Activated naive CD4-positive, alpha-beta T cell treated with anti-CD3 and anti-CD28 coated beads, Interleukin-2, amount 50 U/mL, for 24 hours (primary cell): Measurements from ENCODE around the gene NCKAP5.

Experiments used
- H3K27ac Mint-ChIP-seq: one replicate; pipeline ENCODE4 v1.8.0; 2021; ENCODE audit warnings: mild to moderate bottlenecking, mixed read lengths
- H3K27me3 Mint-ChIP-seq: one replicate; pipeline ENCODE4 v1.8.0; 2021; ENCODE audit warnings: mixed read lengths
- H3K36me3 Mint-ChIP-seq: one replicate; pipeline ENCODE4 v1.8.0; 2021; ENCODE audit warnings: mixed read lengths
- H3K4me1 Mint-ChIP-seq: one replicate; pipeline ENCODE4 v1.8.0; 2021; ENCODE audit warnings: mixed read lengths
- H3K4me3 Mint-ChIP-seq: one replicate; pipeline ENCODE4 v1.8.0; 2021; ENCODE audit warnings: mild to moderate bottlenecking, mixed read lengths
- H3K9me3 Mint-ChIP-seq: one replicate; pipeline ENCODE4 v1.8.0; 2021; ENCODE audit warnings: mixed read lengths

Gene NCKAP5

DNA sequence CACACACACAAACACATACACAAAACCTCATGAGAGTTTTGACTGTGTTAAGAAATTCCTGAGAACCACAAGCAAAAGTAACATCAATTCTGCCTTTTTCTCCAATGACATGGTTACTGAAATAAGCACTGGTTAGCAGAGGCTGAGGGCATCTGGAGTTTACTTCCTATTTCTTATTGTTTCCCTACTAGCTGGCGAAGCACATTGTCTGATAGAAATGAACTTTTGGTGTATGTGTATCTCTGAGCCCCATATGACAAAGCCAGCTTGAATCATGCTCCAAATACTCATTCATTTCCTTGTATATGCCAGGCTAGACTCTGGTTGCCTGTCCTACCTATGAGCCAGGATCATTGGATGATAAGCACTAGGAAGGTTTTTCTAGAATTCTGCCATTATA is 203.1 kb downstream of the NCKAP5 start:
- no peak overlapping the region for H3K4me3 Mint-ChIP-seq
- H3K9me3 Mint-ChIP-seq = no peaks in the 10 kb centered on the region
- no peaks in the 10 kb centered on the region for H3K27me3 Mint-ChIP-seq

DNA sequence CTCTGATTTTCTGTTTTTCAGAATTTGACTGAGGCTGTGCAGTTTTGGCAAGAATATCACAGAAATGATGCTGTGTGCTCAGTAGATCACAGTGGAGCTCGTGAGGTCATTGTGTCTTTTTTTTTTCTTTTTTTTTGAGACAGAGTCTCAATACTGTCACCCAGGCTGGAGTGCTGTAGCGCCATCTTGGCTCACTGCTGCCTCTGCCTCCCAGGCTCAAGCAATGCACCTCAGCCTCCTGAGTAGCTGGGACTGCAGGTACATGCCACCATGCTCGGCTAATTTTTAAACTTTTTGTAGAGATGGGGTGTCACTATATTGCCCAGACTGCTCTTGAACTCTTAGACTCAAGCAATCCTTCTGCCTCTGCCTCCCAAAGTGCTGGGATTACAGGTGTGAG is 203.6 kb downstream of the NCKAP5 start:
- no peaks in the 10 kb centered on the region for H3K4me1 Mint-ChIP-seq
- H3K27ac Mint-ChIP-seq = no peak overlapping the region
- no peaks in the 10 kb centered on the region for H3K36me3 Mint-ChIP-seq
- H3K9me3 Mint-ChIP-seq = no peaks in the 10 kb centered on the region
- H3K4me3 Mint-ChIP-seq = no peak overlapping the region
- no peaks in the 10 kb centered on the region for H3K27me3 Mint-ChIP-seq

More for the DNA sequence above, 203.1 kb downstream of the NCKAP5 start:
- no peaks in the 10 kb centered on the region for H3K36me3 Mint-ChIP-seq
- H3K27ac Mint-ChIP-seq = no peak overlapping the region
- no peaks in the 10 kb centered on the region for H3K4me1 Mint-ChIP-seq

DNA sequence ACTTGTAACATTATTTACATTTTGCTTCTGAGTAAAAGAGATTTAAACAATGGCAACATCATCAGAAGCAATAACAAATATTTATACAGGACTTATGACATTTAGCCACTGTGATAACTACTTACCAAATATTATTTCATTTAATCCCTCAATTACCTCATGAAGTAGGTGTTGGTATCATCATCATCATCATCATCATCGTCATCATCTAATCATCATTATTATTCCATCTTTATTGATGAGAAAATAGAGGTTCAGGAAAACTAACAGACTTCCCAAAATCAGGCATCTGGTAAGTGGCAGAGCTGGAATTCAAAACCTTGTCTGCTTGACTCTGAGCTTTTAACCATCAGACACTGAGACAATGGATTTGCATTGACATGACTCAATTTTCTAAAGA is 204.4 kb downstream of the NCKAP5 start:
- Mint-ChIP-seq H3K4me1 (no peaks in the 10 kb centered on the region), H3K27me3 (no peaks in the 10 kb centered on the region), H3K4me3 (no peak overlapping the region), H3K27ac (no peak overlapping the region), H3K9me3 (no peaks in the 10 kb centered on the region), H3K36me3 (no peaks in the 10 kb centered on the region)

DNA sequence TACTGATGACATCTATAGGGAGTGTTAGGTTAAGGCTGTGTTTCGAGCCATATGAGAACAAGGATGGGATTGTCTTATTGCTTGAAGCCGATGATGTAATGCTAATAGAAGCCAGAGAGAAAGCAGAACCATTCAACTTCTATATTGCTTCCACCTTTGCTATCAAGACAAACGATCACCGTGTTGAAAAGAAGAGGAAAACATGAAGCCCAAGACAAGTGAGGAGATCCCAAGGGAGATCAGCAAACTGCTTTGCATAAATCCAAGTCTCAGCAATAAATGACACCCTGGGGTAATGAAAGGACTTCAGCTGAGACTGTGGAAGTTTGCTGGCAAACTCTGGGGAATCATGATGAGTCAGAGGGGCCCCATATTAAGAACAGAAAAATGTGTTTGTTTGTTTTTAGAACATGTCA is 206.2 kb downstream of the NCKAP5 start:
- Mint-ChIP-seq H3K27me3 (no peaks in the 10 kb centered on the region), H3K9me3 (no peaks in the 10 kb centered on the region)

DNA sequence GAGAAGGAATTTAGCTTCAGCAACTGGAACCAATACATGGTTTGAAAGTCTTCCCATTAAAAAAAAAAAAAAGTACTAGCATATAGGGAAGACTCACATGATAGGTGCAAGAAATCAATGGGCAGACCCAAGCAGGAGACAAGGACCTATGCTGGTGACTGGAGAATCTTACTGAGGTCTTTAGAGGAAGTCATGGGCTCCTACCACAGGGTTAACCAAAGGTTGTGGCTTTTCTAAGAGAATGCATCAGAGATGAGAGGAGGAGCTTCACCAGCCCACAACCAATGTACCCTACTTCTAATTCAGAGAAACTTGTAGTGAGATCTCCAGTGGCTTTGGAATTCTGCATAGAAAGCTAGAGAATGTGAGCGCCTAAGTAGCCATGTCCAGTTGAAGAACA is 207.4 kb downstream of the NCKAP5 start:
- no peaks in the 10 kb centered on the region for H3K4me1 Mint-ChIP-seq
- no peaks in the 10 kb centered on the region for H3K36me3 Mint-ChIP-seq
- no peaks in the 10 kb centered on the region for H3K9me3 Mint-ChIP-seq
- no peaks in the 10 kb centered on the region for H3K27me3 Mint-ChIP-seq
- no peak overlapping the region for H3K27ac Mint-ChIP-seq
- no peak overlapping the region for H3K4me3 Mint-ChIP-seq

More for the DNA sequence above, 206.2 kb downstream of the NCKAP5 start:
- no peaks in the 10 kb centered on the region for H3K4me1 Mint-ChIP-seq
- H3K27ac Mint-ChIP-seq = no peak overlapping the region
- H3K4me3 Mint-ChIP-seq = no peak overlapping the region
- no peaks in the 10 kb centered on the region for H3K36me3 Mint-ChIP-seq

DNA sequence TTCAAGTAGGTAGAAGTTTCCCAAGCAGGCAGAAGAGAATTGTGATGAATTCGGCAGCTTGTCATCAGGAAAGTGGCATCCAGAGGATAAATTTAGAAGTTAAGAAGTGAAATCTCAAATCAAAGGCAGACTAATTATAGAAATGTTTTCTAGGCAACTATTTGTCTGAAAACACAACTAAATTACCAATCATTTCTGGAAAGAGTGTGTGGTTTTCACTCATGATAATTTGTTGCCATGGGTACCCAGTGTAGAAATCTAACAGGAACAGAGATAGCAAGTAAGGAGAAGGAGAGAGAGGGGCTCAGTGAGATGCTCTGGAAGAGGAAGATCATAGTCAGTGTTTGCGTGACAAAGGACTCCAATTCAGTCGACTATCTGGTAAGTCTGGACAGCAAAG is 208.1 kb downstream of the NCKAP5 start:
- Mint-ChIP-seq H3K4me3 (no peak overlapping the region), H3K27me3 (no peaks in the 10 kb centered on the region), H3K4me1 (no peaks in the 10 kb centered on the region), H3K27ac (peak overlapping the region; percentile 30), H3K36me3 (no peaks in the 10 kb centered on the region), H3K9me3 (no peaks in the 10 kb centered on the region)

DNA sequence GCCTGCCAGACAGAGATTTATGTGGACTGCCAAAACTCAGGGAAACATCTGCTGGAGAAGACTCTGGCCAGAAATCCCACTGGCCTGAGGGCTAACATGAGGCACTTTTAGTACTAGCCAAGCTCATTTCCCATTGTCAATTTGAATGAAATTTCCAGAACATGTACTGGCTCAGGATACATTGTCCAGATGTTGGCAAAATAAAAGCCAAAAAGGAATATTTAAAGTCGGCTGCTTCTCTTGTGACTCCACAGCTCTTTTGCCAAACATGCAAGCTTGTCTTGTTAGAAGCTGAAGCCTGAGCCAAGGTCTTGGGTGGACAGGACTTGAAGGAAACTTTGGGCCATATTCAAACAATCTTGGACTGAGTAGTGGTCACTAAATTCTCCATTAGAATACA is 215.5 kb downstream of the NCKAP5 start:
- H3K9me3 Mint-ChIP-seq = no peaks in the 10 kb centered on the region
- H3K4me3 Mint-ChIP-seq = no peak overlapping the region
- no peaks in the 10 kb centered on the region for H3K27me3 Mint-ChIP-seq
- H3K36me3 Mint-ChIP-seq = no peaks in the 10 kb centered on the region
- H3K27ac Mint-ChIP-seq = no peak overlapping the region
- H3K4me1 Mint-ChIP-seq = no peaks in the 10 kb centered on the region

DNA sequence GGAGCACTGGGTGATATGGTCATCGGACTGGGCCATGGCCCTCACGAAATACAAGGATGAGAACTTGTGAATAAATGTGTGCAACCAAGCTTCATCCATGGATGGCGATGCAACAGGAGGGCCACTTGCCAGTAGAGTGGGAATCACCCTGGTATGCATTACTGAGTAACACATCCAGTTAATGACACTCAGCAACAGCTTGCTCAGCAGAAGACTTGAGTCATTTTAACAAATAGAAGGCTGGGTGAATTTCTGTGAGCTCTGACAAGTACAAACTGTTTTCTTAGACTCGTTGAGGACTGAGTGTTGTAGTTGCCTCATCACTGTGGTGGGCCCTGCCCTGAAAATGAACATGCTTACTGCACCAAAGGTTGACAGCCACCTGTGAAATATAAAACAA is 221.6 kb downstream of the NCKAP5 start:
- no peaks in the 10 kb centered on the region for H3K9me3 Mint-ChIP-seq
- no peaks in the 10 kb centered on the region for H3K36me3 Mint-ChIP-seq
- no peak overlapping the region for H3K4me3 Mint-ChIP-seq
- H3K27ac Mint-ChIP-seq = no peak overlapping the region
- no peaks in the 10 kb centered on the region for H3K4me1 Mint-ChIP-seq
- no peaks in the 10 kb centered on the region for H3K27me3 Mint-ChIP-seq

DNA sequence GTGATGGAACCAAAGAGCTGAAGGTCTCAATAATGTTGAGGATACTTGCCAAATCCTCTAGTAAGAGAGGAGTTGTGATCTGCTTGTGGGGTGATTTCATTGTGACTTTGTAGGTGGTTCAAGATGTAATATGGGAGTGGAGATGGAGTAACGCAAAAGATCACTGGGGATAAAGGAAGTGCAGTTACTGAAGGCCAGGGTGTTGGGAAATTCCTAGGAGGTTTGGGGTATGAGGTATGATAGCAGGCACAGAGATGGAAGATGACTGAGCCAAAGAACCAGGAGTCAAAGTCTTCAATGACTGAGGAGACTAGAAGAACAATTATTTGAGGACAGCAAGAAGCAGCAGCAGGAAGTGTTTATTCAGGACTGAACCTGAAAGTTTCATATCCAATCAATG is 222.6 kb downstream of the NCKAP5 start:
- H3K4me1 Mint-ChIP-seq = no peaks in the 10 kb centered on the region
- H3K4me3 Mint-ChIP-seq = no peak overlapping the region
- H3K9me3 Mint-ChIP-seq = no peaks in the 10 kb centered on the region
- no peaks in the 10 kb centered on the region for H3K27me3 Mint-ChIP-seq
- no peaks in the 10 kb centered on the region for H3K36me3 Mint-ChIP-seq
- H3K27ac Mint-ChIP-seq = no peak overlapping the region

DNA sequence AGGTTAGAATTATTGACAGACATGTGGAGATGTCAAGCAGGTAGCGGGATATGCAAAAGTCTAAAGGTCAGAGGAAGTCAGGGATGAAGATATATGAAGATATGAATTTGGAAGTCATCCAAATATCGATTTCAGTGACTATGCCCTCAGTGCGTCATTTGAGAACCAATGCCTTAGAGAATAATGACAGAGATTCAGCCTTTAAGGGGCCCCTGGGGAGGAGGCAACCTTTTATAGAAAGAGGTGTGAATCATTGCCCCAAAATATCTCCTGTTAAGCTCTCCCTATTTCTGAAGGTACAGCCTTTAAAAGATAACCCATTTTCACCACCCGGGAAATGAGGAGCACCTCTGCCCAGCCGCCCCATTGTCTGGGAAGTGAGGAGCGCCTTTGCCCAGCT is 223.4 kb downstream of the NCKAP5 start:
- Mint-ChIP-seq H3K36me3 (no peaks in the 10 kb centered on the region), H3K4me3 (no peak overlapping the region), H3K27me3 (no peaks in the 10 kb centered on the region), H3K4me1 (no peaks in the 10 kb centered on the region), H3K27ac (no peak overlapping the region), H3K9me3 (no peaks in the 10 kb centered on the region)

DNA sequence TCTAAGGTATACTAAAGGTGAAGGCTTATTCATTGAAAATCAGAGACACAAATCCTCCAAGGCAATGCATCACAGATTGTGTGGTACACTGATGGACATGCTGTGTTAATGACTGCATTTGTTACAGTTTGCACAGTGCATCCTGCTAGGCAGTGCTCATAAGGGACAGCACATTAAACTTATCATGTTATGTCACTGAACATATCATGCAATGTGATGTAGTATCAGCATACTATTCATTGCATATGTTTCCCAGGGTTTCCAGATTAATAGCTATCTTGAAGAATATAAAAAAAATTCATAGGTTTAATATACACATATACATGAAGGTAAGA is 225.3 kb downstream of the NCKAP5 start:
- Mint-ChIP-seq H3K27ac (no peak overlapping the region), H3K27me3 (no peaks in the 10 kb centered on the region), H3K4me1 (no peaks in the 10 kb centered on the region), H3K36me3 (no peaks in the 10 kb centered on the region), H3K9me3 (no peaks in the 10 kb centered on the region), H3K4me3 (no peak overlapping the region)

DNA sequence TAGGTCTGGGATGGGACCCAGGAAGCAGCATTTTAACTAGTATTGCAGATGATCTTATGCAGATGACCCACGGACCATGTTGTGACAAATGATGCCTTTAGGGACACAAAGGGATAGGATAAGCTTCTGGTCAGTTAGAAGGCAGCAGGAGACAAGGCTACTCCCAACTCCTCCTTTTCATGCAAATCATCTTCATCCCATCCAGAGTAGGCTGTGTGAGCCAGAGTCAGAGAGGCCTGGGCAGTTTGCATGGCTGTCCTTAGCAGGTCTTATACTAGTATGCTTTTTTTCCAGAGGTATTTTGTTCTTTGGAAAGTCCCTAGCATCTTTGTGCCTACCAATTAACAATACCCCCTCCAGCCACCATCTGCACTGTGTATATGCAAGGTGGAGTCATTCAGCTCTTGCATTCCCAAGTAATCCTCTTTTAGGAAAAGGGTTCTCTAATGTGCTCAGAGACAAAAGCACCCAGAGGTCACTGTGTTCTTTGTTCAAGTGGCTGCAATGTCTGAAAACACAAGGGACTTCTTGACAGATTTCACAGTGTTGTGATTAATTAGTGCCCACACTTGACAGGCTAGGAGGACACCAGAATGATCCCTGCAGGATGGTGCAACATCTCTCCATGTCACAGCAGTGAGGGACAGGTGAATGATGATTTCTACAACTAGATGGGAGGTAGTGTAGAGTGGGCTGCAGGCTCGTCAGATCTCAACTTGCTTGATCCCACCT is 225.8 kb downstream of the NCKAP5 start:
- H3K4me1 Mint-ChIP-seq = no peaks in the 10 kb centered on the region
- no peaks in the 10 kb centered on the region for H3K36me3 Mint-ChIP-seq
- H3K4me3 Mint-ChIP-seq = no peak overlapping the region
- no peaks in the 10 kb centered on the region for H3K27me3 Mint-ChIP-seq
- no peak overlapping the region for H3K27ac Mint-ChIP-seq
- H3K9me3 Mint-ChIP-seq = no peaks in the 10 kb centered on the region

DNA sequence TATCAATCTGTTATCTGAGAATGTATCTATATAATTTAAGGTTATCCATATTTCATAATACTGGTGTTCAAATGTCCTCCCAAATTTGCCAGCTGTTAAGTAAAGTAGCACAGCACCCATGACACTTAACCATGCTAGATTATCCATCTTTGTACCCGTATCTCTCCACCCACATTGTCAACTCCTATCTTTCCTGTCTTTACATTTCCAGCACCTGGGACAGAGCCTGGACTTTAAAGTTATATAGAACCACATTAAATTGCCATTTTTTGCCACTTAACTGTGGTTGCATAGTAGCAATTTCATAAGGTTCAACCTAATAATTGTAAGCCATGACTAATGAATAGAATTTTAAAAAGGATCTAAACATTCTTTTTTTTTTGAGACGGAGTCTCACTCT is 226.7 kb downstream of the NCKAP5 start:
- Mint-ChIP-seq H3K9me3 (no peaks in the 10 kb centered on the region), H3K27me3 (no peaks in the 10 kb centered on the region), H3K4me3 (no peak overlapping the region), H3K36me3 (no peaks in the 10 kb centered on the region), H3K27ac (no peak overlapping the region), H3K4me1 (no peaks in the 10 kb centered on the region)

DNA sequence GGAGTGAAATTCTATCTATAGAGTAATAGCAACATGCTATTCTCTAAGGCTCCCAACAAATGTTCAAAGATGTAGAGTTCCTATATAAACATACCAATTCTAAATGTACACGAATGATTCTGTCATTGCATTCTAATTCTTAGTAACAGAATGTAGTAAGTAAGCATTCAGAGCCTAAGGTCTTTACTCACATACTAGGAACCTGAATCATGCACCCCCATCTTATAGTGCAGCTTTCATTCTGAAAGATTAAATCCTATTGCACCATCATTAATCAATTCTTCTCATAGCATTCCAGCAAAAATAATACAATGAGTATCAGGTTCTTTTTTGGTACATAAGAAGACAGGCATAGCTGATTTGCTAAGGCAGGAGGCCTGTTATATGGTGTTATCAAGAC is 230.0 kb downstream of the NCKAP5 start:
- Mint-ChIP-seq H3K27me3 (no peaks in the 10 kb centered on the region), H3K9me3 (no peaks in the 10 kb centered on the region), H3K36me3 (no peaks in the 10 kb centered on the region), H3K27ac (no peak overlapping the region), H3K4me1 (no peaks in the 10 kb centered on the region), H3K4me3 (no peak overlapping the region)

DNA sequence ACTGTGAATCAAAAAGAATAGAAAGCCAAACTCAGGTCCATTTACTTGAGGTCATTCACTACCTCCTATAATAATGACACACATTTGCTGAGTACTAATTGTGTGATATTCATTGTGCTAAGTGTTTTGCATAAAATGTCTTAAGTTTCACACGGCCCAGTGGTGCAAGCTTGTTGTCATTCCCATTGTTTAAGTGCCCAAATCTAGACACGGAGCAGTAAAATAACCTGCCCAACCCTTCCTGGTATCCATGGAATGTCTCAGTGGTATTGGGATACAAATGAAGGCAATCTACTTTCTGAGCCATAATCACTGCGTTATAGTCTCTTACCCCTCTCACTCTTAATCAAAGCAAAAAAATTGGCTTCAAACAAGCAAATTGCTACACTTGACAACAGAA is 233.3 kb downstream of the NCKAP5 start:
- Mint-ChIP-seq H3K27me3 (no peaks in the 10 kb centered on the region), H3K4me3 (no peak overlapping the region), H3K9me3 (no peaks in the 10 kb centered on the region), H3K36me3 (no peaks in the 10 kb centered on the region), H3K4me1 (no peaks in the 10 kb centered on the region), H3K27ac (no peak overlapping the region)

DNA sequence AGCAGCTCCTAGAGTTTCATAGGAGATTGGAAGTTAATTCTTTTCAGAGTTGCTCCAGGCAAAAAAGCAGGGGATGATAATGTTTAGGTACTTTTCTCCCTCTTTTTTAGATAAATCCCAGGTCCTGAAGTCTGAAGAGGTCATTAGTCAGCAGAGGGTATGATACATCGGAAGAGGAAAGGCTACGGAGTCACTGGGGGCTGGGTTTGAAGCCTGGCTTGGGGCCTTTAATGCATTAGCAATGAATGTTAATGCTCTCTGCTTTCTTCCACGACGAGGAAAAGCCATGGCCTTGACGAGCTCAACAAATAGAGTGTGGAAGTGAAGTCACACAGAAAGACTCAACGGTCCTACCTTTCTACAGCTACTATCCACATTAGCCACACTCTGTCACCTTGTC is 235.1 kb downstream of the NCKAP5 start:
- H3K27ac Mint-ChIP-seq = no peak overlapping the region
- H3K9me3 Mint-ChIP-seq = no peaks in the 10 kb centered on the region
- no peak overlapping the region for H3K4me3 Mint-ChIP-seq
- no peaks in the 10 kb centered on the region for H3K36me3 Mint-ChIP-seq
- no peaks in the 10 kb centered on the region for H3K4me1 Mint-ChIP-seq
- no peaks in the 10 kb centered on the region for H3K27me3 Mint-ChIP-seq

DNA sequence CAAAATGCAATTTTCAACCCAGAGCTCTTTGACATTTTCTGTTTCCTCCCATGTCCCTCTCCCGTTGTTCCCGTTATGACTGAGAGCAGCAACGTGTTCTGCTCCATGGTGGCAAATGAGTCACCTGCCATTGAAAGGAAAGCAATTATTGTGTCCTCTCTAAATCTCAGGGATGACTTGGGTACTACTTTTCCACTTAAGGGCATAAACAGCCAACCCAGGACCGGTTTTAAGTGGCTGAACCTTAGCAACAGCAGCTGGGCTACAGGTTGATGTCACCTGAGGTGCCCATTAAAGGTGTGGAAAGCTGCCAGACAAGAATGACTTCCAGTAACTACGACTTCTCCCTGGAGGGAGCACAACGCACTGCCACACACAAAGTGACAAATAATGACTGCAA is 236.8 kb downstream of the NCKAP5 start:
- Mint-ChIP-seq H3K4me1 (no peaks in the 10 kb centered on the region), H3K27ac (no peak overlapping the region), H3K27me3 (no peaks in the 10 kb centered on the region), H3K4me3 (no peak overlapping the region), H3K36me3 (no peaks in the 10 kb centered on the region), H3K9me3 (no peaks in the 10 kb centered on the region)
